HG02938 (cell line): ENCODE data around the gene FAM32A.

Experiments used
- ATAC-seq: cut with Tn5 transposase; IDR thresholded peaks from one replicate; pipeline ENCODE4 v1.9.1; 2021; ENCODE audit warnings: mild to moderate bottlenecking, moderate library complexity; ENCODE audit not compliant: unreplicated experiment

The FAM32A gene

DNA sequence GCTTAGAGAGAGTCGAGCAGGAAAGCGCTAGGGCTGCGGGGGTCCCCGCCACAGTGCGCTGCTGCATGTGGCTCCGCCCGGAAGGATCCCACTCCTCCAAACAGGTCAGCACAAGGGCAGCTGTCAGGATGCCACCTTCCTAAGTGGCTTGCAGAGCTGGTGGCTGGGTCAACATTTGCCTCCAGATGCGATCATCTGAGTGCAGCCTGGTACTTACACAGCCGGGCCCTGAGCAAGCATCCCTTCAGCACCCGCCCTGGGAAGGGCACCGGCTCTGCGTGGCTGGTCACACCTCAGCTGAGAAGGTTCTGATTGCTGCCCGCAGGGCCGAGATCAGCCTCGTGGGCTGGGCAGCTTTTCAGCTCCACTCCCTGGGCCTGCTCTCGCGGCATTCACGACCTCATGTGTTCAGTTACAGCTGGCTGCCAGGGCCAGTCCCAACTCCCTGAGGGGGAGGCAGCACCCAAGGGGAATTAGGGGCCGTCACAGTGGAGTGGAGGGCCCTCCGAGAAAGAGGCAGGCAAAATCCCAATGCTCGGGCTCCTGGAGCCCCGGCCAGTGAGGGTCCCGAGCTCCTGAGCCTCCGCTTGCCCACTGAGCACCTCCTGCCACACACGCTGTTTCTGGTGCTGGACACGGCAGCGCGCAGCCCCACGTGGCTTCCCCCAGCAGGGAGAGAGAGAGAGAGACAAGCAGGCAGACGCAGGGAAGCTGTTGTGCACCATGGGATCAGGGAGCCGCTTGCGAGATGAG is 39.3 kb downstream of the FAM32A start:
- no peak for ATAC-seq

GRCh38 chr19:16225279-16226183 is 40.3 kb downstream of the FAM32A start:
- no peak for ATAC-seq

DNA sequence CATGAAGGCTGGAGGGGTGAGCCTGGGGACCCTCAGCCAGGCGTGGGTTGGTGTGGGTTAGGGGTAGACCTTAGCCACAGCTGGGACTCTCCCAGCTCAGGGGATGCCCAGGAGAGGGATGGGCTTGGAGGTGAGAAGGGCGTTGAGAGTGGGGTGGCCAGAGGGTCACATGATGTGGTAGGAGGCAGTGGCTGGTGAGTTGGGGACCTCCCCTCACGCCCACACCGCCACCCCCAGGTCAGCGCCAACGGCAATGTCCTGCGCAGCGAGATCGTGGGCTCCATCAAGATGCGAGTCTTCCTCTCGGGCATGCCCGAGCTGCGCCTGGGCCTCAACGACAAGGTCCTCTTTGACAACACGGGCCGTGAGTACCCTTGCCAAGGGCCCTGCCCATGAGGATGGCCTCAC is 41.0 kb downstream of the FAM32A start:
- ATAC-seq = no peak

- no peak for ATAC-seq
These were observed 41.9 kb downstream of the FAM32A start for GRCh38 chr19:16226878-16227836.

DNA sequence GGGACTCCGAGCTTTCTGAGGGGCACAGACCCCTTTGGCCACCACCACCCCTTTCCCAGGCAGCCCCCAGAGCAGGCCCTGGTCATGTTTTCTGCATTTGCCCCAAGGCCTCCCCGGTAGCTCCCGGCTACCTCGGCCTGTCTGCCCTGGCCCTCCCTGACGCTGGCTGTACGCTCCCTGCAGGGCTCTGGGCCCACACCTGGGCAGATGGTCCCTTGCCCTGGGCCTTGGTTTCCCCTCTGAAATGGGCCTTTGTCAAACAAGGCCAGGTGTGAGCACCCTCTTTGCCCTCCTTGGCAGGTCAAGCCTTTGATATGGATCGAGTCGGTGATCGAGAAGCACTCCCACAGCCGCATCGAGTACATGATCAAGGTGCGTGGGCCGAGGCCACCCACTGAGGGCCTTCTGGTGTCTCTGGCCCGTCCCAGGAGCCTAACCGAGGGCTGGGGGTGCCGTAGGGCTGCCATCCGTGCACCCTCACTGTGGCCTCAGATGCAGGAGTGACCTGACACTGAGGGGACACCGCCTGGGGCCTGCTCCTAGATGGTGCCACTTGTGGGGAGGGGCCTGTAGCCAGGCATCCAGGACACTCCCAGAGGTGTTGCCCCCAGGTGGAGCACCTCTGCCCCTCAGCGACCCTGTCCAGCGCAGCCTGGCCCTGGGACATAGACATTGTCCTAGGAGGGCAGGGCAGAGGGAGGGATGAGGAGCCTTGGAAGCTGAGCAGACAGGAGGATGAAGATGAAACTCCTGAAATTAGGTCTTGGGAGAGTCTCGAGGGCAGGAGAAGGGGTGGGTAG is 42.8 kb downstream of the FAM32A start:
- ATAC-seq = no peak

DNA sequence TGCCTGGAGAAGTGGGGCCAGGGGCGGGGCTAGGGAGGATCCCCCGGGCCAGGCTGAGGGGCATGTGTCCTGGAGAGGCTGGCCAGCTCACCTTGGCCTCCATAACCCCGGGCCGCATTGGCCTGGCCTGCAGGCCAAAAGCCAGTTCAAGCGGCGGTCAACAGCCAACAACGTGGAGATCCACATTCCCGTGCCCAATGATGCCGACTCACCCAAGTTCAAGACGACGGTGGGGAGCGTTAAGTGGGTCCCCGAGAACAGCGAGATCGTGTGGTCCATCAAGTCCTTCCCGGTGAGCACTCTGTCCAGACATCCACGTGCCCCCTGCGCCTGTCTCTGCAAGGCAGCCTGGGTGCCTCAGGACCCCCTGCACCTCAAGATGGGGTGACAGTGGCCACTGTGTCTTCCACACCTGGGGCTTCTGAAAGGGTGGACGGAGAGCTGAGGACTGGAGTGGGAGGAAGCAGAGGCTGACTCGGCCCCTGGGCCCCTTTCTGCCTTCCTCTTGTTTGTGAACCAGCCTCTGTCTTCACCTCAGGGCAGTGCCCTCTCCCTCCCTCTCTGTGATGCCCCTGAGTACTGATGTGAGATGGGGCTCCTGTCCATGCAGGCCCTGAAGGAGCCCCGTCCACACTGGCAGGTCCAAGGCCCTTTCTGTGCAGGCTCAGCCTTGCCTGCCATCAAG is 43.6 kb downstream of the FAM32A start:
- ATAC-seq = no peak

DNA sequence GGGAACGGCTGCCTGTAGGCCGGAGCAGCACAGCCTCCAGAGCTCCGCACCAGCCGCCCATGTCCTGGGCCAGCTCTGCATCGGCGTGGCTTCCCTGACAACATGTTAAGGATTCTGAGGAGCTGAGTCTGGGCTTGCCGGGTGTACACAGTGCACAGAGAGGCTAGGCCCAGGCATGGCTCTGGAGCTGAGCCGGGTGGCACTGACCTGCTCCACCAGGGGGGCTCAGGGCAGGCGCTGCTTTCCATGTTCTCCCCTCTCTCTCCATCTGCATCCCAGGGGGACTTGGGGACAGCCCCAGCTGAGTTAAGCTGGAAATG is 44.1 kb downstream of the FAM32A start:
- no peak for ATAC-seq

GRCh38 chr19:16232127-16232526 is 46.9 kb downstream of the FAM32A start:
- no peak for ATAC-seq

- ATAC-seq = no peak
These were observed 47.4 kb downstream of the FAM32A start for GRCh38 chr19:16232568-16232967.

GRCh38 chr19:16233081-16233776 is 48.0 kb downstream of the FAM32A start:
- no peak for ATAC-seq

- no peak for ATAC-seq
These were observed 48.8 kb downstream of the FAM32A start for GRCh38 chr19:16233836-16234551.

DNA sequence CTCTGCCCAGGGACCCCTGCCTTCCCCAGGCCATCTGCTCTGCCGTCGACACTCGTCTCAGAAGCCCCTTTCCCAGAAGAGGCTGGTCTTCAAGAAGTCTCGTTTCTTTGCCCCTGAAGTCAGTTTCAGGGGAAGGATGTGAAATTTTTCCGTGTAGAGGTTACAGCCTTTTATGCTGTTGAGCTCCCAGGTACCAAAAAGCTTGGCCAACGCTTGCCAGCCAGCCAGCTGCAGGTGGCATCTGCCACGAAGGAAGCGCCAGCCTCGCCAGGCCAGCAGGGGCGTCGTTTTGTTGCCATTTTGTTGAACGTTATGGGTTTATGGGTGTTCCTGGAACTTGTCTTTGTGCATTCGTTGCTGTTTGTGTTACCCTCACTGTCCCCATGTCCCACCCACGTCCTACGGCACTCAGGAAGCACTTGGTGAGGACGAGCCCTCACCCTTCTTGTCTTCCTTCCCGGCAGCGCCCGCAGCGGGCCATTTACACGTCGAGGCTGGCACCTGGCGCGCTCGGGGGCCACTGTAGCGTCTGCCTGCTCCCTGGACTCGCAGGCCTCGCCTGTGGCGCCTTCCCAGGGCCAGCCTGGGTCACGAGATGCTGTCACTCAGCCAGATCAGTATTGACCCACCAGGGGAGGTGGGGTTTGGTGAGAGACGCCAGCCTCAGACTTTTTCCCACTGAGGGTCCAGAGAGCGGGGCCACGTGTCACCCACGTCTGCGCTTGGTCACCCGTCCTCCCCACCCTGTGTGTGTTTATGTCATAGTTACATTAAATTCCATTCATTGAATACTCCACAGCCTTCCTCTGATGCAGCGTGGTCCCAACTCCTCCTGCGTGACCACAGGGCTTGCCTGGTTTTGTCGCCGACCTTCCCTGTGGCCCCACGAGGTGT is 49.6 kb downstream of the FAM32A start:
- no peak for ATAC-seq

DNA sequence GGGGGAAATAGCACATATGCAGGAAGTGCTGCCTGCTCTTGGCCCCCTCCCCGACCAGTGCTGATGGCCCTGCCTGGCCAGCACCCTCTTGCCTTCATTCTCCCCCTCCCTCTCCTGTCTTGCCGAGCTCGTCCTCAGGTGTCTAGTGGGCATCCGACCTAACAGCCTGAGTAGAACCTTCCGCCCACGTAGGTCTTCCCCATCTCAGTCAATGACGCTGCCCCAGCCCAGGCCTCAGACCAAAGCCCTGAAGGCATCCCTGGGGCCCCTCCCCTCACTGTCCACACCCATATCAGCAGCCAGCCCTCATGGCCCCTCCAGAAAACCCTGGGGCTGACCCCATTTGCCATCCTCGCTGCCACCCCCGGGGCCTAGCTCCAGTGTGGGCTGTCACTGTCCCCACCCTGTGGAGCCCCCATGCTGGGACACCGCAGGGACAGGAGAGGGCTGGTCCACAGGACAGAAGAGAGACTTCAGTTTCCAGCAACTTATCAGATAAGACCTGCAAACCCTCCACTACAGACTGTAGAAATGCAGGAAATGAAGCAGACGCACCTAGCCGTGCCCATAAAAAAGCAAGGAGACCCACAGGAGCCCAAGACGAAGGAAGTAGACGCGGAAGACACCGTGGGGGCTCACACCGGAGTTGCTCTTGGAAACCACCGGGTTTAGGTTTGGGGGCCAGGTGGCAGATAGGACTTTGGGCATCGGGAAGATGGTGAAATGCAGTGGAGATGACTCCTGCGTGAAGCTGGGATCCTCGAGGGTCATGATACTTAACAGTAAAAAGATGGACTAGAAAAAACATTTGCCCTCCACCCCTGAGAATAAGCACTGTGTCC is 50.8 kb downstream of the FAM32A start:
- ATAC-seq = no peak
